Activated CD4-positive, CD25-positive, alpha-beta regulatory T cell treated with anti-CD3 and anti-CD28 coated beads, Interleukin-2, amount 50 U/mL, for 24 hours (primary cell): ENCODE measurements around the gene CXorf38.

Source experiments
- ATAC-seq, 2 donors: fragments of 150-1000 bp; cut with Tn5 transposase; one replicate each; pipeline ENCODE4 v1.10.0; 2021; ENCODE audit warnings: mild to moderate bottlenecking in 1 of 2, moderate library complexity in 1 of 2

Gene CXorf38

GRCh38 chrX:40647307-40648197, at the start of gene CXorf38:
TSS of gene CXorf38 (minus strand) at chrX:40647561. CDS start at chrX:40647520, 41 bp downstream.
- ATAC-seq = peak; percentile 73

GRCh38 chrX:40694802-40695201, 47.4 kb upstream of the CXorf38 start:
- no peak for ATAC-seq

GRCh38 chrX:40688929-40689328, 41.6 kb upstream of the CXorf38 start:
- no peak for ATAC-seq

- ATAC-seq = no peak
Measured at GRCh38 chrX:40687169-40687568, 39.8 kb upstream of the CXorf38 start.

- no peak for ATAC-seq
Measured at GRCh38 chrX:40685362-40685918, 38.1 kb upstream of the CXorf38 start.

GRCh38 chrX:40684092-40684491, 36.7 kb upstream of the CXorf38 start:
- ATAC-seq = no peak

- peak; percentile 68 to 85 for ATAC-seq
Measured at GRCh38 chrX:40683245-40683644, 35.9 kb upstream of the CXorf38 start.

GRCh38 chrX:40671126-40671525, 23.8 kb upstream of the CXorf38 start:
- ATAC-seq = no peak

GRCh38 chrX:40663880-40664630, 16.7 kb upstream of the CXorf38 start:
- no peak for ATAC-seq

GRCh38 chrX:40663078-40663740, 15.8 kb upstream of the CXorf38 start:
- ATAC-seq = no peak

- no peak for ATAC-seq
Measured at GRCh38 chrX:40661489-40661888, 14.1 kb upstream of the CXorf38 start.

GRCh38 chrX:40660381-40660780, 13.0 kb upstream of the CXorf38 start:
- ATAC-seq = no peak

- ATAC-seq = no peak
Measured at GRCh38 chrX:40653535-40653934, 6.2 kb upstream of the CXorf38 start.

GRCh38 chrX:40652664-40653063, 5.3 kb upstream of the CXorf38 start:
- ATAC-seq = no peak

- ATAC-seq = no peak
Measured at GRCh38 chrX:40651620-40652223, 4.4 kb upstream of the CXorf38 start.

- peak; percentile 25 to 42 for ATAC-seq
Measured at GRCh38 chrX:40646489-40647306, 663 bp downstream of the CXorf38 start.

GRCh38 chrX:40644821-40645358, 2.5 kb downstream of the CXorf38 start:
- ATAC-seq = peak; percentile 38 to 54

- ATAC-seq = no peak
Measured at GRCh38 chrX:40644176-40644575, 3.2 kb downstream of the CXorf38 start.

- ATAC-seq = no peak
Measured at GRCh38 chrX:40637687-40638086, 9.7 kb downstream of the CXorf38 start.

- ATAC-seq = no peak
Measured at GRCh38 chrX:40632199-40632598, 15.2 kb downstream of the CXorf38 start.

GRCh38 chrX:40628506-40628905, 18.9 kb downstream of the CXorf38 start:
- ATAC-seq = no peak
